ENCODE results near the gene METTL13.

Gene METTL13, protein sequence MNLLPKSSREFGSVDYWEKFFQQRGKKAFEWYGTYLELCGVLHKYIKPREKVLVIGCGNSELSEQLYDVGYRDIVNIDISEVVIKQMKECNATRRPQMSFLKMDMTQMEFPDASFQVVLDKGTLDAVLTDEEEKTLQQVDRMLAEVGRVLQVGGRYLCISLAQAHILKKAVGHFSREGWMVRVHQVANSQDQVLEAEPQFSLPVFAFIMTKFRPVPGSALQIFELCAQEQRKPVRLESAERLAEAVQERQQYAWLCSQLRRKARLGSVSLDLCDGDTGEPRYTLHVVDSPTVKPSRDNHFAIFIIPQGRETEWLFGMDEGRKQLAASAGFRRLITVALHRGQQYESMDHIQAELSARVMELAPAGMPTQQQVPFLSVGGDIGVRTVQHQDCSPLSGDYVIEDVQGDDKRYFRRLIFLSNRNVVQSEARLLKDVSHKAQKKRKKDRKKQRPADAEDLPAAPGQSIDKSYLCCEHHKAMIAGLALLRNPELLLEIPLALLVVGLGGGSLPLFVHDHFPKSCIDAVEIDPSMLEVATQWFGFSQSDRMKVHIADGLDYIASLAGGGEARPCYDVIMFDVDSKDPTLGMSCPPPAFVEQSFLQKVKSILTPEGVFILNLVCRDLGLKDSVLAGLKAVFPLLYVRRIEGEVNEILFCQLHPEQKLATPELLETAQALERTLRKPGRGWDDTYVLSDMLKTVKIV

DNA sequence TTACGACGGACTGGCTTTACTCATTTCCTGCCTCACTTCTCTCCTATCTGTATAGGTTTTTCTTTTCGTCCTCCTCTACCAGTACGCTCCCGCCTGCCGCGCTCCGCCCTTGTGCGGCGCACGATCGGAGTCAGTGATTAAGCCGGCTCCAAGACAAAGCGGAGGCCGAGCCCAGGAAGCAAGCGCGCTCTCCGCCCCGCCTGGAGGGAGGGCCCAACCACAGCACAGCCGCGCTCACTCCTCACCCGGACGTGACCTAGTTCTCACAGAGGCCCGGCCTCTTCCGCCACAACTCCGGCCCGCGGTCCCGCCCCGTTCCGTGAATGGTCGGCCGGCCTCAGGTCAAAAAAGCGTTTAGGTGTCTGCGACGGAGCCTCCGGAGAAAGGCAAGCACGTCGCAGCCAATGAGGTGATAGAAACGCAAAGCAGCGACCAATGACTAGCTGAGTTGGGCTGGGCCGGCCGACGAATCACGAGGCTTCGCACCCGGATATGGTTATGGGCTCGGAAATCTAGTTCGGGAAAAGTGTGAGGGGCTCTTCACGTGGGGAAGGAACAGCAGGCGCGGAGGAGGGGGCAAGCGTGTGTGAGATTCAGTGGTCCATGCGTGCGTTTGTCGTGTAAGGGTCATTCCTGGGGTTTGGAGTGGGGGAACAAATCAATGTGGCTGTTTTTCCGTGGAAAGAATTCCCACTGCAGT, at the start of gene METTL13:
Gene METTL13, plus strand, starts transcription at position 485 of the 700 bp plus-strand sequence. CDS start 308 bp downstream, outside the sequence.
- peak; percentile 100 for DNase-seq

DNA sequence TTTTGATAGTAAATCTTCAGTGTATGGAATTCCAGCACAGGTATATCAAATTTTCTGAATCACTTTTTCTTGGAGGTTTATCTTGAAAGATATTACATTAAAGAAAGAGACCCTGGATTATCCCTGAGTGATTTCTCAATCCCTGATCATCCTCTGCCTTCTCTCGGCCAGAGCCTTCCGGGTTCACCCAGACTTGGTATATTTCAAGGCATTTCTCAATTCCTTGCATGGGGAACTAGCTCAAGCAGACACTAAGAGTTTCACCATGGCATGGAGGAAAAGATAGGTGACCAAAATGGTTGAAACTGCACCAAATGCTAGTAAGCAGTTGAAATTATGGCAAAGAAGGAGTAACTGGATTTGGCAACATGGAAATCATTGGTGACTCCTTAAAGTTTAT, 45.3 kb upstream of the METTL13 start:
- no peak for DNase-seq

DNA sequence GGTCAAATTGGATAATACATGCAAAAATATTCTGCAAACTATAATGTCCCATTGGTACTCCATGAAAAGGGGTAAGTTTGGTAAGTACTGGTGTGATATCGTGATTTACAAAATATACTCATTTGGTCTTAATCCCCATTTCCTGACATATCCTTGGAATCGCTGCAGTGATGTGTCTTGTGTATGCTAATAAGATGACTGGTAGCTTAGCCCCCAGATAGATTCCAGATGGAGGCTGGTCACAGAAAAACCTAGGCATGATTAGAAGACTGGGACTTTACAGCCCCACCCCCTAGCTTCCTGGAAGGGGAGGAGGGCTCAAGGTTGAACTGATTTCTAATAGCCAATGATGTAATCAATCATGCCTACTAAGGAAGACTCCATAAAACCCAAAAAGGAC, 42.5 kb upstream of the METTL13 start:
- DNase-seq = no peak

DNA sequence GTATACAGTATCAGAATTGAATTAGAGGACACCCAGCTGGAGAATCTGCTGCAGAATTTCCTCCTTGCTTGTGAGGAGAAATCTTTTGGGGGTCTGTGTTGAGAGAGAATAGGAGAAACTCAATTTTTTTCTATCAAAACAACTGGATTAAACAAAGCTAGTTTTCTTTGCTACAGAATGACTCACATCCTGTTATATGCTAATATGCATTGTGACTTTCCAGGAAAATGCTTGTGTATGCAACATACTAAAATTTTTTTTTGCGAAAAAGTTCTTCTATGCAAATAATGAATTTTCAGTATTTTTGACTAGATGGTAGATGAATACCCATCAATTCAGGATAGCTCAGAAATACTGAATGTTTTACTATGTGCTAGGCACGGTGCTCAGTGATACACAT, 41.8 kb upstream of the METTL13 start:
- DNase-seq = no peak

DNA sequence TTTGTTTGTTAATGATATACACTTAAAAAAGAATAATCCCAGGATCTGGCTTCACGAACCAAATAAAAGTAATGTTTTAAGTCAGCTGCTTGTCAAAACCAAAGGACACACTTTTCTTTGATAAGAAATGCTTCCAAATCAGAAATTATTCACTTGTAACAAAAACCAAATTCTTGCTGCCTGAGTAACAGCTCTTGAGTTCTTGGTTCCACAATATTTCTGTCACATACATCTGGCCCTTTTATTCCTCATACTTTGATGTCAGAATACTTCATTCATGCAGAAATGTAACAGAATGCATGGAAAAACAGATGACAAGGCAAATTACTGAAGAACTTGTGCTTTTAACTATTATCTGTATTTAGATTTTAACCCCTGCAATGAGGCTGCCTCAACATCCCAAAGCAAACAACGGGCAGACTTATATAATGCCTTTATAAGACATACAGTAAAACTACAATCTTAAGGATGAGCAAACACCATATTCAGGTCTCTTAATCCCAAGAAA, 41.0 kb upstream of the METTL13 start:
- DNase-seq = no peak

DNA sequence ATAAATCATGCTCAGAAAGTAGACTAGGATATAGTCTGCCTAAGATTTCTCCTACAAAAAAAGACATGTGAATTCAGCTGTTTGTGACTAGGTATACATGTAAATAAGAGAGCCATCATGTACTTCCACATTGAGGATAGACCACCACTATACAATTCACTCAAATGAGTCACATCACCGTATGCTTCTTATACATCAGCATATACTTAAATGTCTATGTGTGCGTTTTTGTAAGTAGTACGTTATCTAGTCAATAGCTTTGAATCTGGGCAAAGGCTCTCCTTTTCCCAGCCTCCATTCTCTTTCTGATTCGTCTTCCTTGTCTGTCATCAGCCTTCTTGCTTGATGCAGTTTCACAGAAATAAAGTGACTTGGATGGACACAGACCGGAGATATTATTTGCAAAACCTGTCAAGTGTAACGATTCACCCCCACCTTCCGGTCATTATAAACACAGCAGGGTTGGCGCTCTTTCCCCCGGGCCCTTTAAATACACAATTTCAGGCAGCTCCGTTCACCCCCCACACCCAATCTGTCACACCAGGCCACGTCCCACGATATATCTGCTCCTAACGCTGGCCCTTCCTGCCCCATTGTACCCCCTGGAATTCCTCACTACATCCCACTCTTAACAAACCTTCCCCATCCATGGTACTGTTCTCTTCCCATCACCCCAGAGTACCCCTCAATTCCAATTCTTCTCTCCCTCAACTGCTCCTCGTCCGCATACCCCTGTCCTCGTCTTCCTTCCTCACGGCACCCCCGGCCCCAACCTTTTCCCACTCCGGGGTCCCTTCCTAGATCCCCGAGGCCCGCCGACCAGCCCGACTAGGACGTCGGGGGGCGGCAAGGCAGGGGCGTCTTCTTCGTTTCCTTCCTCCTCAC, 40.2 kb upstream of the METTL13 start:
- peak; percentile 61 for DNase-seq

DNA sequence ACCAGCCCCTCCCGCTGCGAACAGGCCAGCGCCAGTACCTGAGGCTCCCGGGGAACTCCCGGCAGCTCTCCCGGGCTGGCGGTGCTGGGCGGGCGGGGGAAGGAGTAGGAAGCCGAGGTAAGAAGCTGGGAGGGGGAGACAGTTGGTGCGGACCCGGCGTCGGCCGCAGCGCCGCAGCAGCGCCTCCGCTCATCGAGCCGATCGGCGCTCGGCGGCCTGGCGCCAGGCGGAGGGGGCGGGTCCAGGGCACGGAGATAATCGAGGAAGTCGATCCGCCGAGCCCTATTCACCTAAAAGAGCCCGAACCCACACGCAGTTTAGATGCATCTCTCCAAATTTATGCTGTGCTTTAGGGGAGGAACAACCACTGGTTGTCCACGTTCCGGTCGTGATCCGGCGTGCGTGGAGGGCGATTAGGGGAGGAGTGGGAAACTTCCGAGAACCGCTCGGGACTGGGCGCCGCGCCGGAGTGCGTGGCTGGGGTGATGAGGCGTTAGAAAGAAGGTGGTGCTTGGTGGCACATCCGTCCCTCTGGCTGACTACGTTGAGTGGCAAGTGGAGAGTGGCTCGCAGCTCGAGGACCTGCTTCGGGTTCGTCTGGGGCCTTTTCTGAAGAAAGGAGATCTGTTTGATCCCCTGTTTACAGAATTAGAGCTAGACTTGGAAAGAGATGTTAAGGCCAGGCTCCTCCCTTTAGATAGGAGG, 39.4 kb upstream of the METTL13 start, which contains the start of gene VAMP4:
Gene VAMP4, minus strand, starts transcription at position 194 of the 705 bp plus-strand sequence. CDS start 3,651 bp downstream, outside the sequence.
- peak; percentile 93 for DNase-seq

DNA sequence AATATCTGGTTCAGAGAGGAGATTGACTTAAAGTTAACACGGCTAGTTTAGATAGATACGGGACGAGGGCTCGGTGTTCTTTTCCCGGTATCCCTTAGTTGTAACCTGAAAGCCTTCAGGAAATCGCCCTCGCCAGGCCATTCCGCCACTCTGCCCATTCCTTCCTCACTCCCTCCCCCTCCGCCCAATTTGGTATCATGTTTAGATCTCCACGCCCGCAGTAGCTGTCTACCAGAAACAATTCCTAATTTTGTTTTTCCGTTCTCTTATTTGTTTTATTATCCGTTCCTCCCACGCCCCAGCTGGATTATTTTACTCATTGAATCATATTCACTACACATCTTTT, 38.9 kb upstream of the METTL13 start:
- DNase-seq = peak; percentile 85

DNA sequence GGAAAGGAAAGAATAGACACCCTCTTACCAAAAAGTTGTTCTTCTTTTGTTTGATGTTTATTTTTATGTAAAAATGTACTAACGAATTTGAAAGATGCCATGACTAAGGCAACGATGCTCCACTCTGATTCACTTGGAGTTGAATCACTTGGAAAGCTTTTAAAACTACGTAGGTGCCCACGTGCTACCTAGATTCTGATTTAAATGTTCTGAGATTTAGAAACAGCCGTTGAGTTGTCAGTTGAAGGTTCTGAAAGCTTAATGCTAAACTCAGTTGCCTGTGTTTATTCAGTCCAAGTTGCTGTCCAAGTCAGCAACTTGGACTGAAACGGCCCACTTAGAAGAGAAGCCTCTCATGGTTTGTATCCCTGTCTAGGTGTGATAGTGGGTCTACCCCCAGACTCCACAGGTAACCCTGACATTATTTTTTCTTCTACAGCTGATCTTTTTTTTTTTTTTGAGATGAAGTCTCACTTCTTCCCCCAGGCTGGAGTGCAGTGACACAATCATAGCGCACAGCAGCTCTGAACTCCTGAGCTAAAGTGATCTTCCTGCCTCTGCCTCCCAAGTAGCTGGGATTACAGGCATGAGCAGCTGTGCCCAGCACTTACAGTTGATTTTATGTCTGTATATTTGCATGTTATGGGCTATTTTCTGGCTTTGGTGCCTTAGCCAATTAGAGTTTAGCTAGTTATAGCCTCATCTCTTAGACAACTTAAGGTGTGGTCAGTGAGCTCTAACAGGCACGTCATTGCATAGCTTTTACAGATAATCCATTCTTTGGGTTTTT, 38.2 kb upstream of the METTL13 start:
- no peak for DNase-seq

DNA sequence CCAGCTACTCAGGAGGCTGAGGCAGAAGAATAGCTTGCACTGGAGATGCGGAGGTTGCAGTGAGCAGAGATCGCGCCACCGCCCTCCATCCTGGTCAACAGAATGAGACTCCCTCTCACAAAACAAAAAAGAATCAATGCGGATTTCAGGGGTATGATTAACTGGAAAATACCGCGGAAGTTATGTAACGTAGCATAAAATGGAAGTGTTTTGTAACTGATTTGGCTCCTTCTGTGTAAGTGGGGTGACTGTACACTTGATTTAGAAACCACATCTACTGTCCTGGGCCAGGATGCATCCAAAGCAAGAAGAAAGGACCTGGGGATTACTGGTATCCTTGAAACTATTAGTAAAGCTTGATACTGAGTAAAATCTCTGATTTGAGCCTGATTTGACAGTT, 36.5 kb upstream of the METTL13 start:
- DNase-seq = no peak

DNA sequence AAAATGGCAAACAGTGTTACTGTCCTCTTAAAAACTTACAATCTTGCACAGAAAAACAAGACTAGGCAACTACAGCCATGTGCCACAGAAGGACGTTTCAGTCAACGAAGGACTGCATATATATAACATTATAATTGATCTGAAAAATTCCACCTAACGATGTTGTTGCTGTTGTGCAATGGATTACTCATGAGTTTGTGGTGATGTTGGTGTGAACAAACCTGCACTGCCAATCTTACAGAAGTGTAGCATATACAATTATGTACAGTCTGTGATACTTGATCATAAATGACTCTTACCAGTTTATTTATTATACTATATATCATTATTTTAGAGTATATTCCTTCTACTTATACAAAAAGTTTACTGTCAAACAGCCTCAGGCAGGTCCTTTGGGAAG, 32.8 kb upstream of the METTL13 start:
- no peak for DNase-seq

DNA sequence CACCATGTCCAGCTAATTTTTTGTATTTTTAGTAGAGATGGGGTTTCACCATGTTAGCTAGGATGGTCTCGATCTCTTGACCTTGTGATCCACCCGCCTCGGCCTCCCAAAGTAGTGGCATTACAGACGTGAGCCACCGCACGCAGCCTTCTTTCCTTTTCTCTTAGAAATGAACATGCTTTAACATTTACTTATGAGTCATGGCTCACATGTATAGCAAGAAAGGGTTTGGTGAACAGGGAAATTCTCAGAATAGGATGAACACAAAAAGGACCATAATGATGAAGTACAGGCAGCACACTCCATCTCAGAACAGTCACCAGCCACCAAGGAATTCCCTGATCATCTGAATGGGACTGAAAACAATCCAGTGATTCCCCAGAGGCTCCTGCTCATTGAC, 30.2 kb upstream of the METTL13 start:
- no peak for DNase-seq

DNA sequence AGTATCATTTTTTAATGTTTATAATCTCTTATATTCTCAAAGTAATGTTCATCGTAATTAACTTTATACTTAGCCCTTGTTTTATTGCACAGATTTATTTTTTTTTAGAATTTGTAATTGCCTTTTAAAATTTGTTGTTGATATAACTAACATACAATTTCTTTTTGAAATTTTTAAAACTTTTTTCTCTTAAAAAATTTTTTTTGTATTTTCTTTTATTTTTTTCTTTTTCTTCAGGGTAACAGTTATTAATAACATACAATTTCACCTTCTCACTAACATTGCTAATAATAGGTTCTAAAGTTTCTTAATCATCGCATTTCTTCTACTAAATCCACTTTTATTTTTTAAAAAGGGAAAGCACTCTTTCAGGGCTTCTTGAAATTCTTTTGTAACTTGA, 28.3 kb upstream of the METTL13 start:
- no peak for DNase-seq

DNA sequence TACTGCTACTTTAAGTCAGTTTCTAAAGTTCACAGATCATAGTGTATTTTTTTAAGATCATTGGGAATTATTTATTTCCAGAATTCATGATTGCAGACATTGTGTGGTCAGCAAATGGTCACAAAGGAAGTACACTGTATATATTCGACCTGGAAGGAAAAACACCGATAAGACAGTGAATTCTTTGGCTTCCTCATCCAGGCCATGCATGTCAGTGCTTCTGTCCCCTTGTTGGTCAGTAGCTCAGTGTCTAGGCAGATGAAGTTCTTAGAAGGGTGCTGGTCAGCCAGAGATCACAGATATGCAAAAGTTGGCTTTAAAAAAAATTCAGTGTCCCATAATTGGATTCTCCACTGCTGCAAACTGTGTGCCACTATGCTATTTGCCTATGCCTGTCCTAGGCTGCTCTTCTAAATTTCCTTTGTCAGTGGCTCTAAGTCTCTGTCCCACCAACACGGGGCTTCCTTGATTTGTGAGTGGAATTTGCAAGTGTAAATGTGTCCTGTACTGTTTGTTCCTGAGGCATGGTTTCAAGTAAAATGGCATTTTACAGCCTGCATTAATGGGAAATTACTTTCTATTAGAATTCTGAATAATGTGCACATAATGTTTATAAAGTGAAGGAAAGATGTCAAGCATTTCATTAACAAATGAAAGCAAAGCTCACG, 27.6 kb upstream of the METTL13 start:
- DNase-seq = no peak

DNA sequence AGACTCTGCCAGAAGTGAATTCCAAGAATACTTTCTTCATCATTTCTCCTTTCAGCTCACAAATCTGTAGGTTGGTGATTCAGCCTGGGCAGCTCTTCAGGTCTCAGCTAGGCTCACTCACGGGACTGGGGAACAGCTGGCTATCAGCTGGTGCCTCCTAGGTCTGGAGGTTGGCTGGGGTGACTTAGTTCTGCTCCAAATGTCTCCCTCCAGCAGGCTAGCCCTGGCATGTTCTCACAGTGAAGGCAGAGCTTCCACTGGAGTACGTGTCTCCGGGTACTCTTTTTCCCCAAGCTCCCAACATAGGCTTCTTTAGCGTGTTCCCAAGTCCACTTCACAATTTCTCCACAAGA, 27.1 kb upstream of the METTL13 start:
- DNase-seq = no peak

DNA sequence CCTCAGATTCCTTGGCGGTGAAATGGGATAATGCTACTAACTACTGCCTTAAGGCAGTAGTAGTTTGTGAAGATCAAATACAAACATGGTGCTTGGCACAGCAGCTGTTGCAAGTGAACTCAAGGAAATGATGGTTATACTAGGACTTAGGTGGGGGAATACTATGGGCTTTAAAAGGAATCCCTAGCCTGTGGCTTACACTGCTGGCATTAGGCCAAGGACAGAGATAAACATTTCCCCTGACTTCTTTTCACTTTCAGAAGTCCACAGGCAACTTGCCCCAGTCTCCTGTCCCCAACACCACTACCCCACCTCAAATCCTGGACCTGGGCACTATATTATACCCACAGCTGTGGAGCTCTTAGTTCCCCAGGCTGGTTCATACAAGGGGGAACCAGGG, 26.5 kb upstream of the METTL13 start:
- DNase-seq = no peak

DNA sequence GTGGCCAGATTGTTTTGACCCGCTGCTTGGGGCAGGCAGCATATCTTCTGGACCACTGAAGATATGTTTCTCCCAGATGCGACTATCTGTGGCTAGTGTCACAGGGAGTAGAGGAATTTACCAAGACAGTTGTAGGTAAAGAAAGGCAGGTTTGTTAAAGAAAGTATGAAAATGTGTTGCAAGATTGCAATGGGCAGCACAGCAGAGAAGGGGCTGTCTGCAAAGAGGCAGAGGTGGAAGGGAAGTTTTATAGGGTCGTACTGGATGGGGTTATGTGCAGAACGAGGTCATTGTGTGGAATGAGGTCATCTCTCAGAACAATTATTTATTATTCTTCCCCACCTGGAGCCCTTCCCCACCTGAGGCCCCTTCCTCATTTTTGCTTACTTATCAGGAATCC, 24.6 kb upstream of the METTL13 start:
- DNase-seq = no peak

DNA sequence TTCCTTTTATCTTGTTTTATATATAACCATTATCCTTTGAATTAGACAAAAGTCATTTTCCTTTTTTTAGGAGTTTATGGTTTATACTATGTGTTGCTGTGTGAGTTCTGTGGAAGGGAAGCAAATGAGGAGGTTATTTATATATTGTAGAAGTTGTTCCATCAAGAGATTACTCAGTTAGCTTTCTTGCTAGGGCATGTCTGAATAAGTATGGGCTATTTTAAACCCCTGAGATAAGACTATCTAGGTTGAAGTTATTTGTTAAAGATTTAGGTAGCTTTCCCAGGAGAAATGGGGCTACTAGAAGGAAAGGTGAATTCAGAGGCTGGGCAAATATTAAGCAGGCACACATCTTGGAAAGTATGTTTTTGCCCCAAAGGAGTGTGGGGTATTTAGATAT, 23.4 kb upstream of the METTL13 start:
- no peak for DNase-seq

DNA sequence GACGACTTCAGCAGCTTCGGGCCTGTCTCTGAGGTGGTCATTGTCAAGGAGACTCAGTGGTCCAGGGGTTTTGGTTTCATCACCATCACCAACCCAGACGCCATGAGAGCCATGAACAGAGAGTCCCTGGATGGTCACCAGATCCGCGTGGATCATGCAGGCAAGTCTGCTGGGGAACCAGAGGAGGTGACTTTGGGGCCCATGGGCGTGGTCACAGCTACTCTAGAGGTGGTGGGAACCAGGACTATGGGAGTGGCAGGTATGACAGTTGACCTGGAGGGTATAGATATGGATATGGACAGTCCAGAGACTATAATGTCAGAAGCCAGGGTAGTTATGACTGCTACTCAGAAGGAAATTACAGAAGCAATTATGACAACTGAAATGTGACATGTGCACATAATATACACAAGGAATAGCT, 19.3 kb upstream of the METTL13 start:
- DNase-seq = no peak

DNA sequence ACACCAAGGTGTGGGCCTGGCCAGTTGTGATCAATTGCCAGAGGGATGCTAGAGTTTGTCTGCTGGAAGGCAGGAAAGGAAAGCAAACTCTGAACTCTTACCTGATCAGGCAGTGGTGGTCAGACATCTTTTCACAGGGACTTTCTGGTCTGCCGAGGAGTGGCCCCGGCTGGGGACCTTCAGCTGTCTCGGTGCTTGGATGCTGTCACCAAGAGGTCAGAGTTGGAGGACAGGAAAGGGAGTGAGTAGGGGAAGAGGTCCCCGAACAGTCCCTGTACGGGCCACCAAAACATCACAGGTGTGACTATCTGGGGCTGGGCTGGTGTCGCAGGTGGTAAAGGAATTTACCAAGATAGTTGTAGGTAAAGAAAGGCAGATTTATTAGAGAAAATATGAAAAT, 17.7 kb upstream of the METTL13 start:
- DNase-seq = no peak

DNA sequence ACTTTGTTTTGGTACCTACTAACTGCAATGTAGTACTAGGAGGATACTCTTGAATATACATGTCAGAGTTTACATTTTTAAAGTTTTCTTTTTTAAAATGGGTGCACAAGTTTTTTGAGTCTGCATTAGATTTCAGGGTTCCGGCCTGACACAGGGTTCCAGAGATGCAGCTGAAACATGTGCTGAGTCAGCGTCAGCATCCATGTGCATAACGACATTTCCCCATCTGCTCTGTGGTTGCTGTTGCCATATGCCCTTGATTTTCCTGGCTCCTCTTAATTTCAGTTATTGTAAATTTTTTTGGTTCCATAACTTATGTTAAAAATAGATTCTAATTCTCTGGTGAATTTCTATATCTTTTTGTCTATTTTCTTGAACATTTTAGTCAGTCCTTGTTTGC, 12.3 kb upstream of the METTL13 start:
- no peak for DNase-seq

All from NCI-H1092 treated with DMSO at 0.1 percent for 48 hours (cell line).